SJSA1 (cell line): ENCODE data around the gene PAK4. TPM values are rescaled to one million over a fixed set of nuclear protein-coding genes. Genes with fewer than 3 reads are reported as not detected.

Source experiments
- DNase-seq, 2 experiments: peaks; one replicate each; pipeline ENCODE4 v3.0.0-alpha.2; 2015 to 2020; ENCODE audit warnings: low spot score in 2 of 2, low read depth in 1 of 2
- H3K27ac ChIP-seq: fragments of 250-450 bp; sonication (Bioruptor Pico); 2 replicates; pipeline ENCODE4 v1.5.1; 2020; ENCODE audit warnings: mild to moderate bottlenecking, moderate library complexity
- H3K27me3 ChIP-seq: fragments of 250-450 bp; sonication (Bioruptor Pico); replicated peaks from 2 replicates; pipeline ENCODE4 v1.5.1; 2020; ENCODE audit warnings: mild to moderate bottlenecking, moderate library complexity
- H3K36me3 ChIP-seq: fragments of 250-450 bp; sonication (Bioruptor Pico); 2 replicates; pipeline ENCODE4 v1.5.1; 2020; ENCODE audit warnings: mild to moderate bottlenecking
- H3K4me1 ChIP-seq: fragments of 250-450 bp; sonication (Bioruptor Pico); replicated peaks from 2 replicates; pipeline ENCODE4 v1.6.1; 2021; ENCODE audit warnings: mild to moderate bottlenecking
- H3K4me3 ChIP-seq: fragments of 250-450 bp; sonication (Bioruptor Pico); 2 replicates; pipeline ENCODE4 v1.5.1; 2020; ENCODE audit warnings: mild to moderate bottlenecking
- H3K9me3 ChIP-seq: fragments of 250-450 bp; sonication (Bioruptor Pico); replicated peaks from 2 replicates; pipeline ENCODE4 v1.5.1; 2020; ENCODE audit warnings: mild to moderate bottlenecking
- total RNA-seq: library from RNA; depleted of rRNA; stranded (reverse); fragments of >200 nt; shearing (Covaris generic); gene quantifications from 2 replicates; pipeline ENCODE4 v1.2.3, GENCODE V29; 2014

The PAK4 gene
- total RNA-seq, 1 experiment from 2014 or later = 7.2 TPM

DNA sequence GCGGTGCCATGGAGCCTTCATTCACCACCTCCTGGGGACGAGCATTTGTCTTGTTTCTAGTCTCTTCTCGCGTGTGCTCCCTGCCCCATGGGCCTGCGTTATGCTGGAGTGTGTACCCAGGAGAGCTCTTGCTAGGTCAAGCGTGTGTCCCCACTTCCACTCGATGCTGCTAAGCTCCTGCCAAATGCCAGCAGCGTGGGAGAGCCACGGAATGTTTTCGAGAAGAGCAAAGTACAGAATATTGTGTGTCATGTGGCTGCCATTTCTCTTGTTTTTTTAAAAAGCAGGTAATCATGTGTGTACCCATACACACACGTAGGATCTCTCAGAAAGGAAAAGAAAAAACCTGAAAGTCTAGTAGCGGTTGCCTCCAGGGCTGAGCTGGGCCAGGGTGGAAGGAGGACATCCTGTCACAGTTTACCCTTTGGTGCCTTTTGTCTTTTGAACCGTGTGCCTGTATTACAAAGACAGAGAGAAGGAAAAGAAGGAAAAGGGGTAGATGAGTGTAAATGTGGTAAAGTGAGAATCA, 28.6 kb downstream of the PAK4 start:
- Histone ChIP-seq H3K9me3 (no peaks in the 10 kb centered on the region), H3K4me3 (no peak overlapping the region), H3K27me3 (no peaks in the 10 kb centered on the region), H3K36me3 (peaks cover 10% of the 10 kb centered on the region), H3K4me1 (peaks cover 7% of the 10 kb centered on the region), H3K27ac (no peak overlapping the region)
- DNase-seq = no peak

DNA sequence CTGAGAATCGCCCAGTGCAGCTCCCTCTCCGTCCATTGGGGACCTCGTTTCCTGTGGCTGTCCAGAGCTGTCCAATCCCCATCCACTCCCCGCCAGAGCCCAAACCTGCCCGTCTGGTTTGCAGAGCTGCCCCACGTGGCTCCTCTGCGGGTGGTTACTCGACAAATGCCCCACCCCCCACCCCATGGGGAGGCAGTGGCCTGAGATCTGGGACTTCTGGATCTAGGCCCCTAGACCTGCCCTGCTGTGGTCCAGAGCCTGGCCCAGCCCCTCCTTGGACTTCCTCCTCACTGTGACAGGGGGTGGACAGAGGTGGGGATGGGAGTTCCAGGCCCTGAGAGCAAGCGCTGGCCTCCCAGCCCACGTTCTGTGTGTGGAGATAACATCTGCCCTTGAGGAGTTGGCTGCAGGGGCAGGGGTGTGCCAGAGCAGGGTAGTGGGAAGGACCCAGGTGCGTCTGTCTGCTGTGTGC, 29.1 kb downstream of the PAK4 start:
- Histone ChIP-seq H3K27me3 (no peaks in the 10 kb centered on the region), H3K36me3 (peaks cover 8% of the 10 kb centered on the region; the same call in 1 of the 2 replicates), H3K4me3 (no peak overlapping the region), H3K9me3 (no peaks in the 10 kb centered on the region), H3K4me1 (peaks cover 7% of the 10 kb centered on the region), H3K27ac (no peak overlapping the region)
- no peak for DNase-seq

DNA sequence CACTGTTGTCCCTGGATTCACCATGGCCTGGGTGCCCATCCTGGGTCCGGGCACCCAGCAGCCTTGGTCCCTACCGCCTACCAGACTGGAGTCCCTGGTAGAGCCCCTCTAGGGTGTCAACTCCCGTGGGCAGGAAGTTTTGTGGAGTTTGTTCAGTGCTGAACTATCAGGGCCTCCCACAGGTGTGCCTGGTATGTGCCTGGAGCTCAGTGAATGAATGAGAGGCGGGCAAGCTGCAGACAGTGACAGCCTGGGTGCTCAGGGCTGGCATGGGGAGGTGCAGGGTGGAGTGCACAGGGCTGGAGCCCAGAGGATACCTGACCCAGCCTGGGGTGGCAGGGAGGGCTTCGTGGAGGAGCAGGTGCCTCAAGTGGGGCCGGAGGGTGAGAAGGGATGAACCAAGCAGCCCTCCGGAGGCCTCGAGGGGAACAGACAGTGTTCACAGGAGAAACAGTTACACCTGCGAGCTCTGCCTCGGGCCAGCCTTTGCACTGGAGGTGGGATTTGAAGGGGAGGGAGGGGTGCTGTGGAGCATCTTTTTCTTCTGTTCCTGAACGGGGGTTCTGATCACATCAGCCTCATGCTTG, 29.6 kb downstream of the PAK4 start:
- peaks cover 8% of the 10 kb centered on the region; the same call in 1 of the 2 replicates for H3K36me3 ChIP-seq
- H3K9me3 ChIP-seq = no peaks in the 10 kb centered on the region
- no peak overlapping the region for H3K27ac ChIP-seq
- H3K4me1 ChIP-seq = peaks cover 7% of the 10 kb centered on the region
- no peak overlapping the region for H3K4me3 ChIP-seq
- DNase-seq = no peak
- no peaks in the 10 kb centered on the region for H3K27me3 ChIP-seq

DNA sequence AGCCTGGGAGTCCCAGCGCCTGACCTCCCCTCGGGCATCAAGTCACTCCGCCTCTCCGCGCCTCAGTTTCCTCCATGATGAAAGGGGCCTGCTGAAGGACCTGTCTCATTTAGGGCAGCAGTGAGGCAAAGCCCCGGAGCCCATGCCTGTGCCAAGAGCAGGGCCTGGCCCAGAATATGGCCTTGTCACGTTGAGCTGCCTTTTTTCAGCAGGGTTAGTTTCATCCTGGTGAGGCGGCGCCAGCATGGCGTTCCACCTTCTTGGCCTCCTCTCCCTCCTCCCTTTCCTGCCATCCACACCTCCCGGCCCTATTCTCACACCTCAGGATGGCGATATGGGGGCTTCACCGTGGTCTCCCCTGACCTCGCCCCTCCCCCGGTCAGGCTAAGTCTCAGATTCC, 30.2 kb downstream of the PAK4 start:
- no peak overlapping the region for H3K4me3 ChIP-seq
- no peaks in the 10 kb centered on the region for H3K27me3 ChIP-seq
- peaks cover 7% of the 10 kb centered on the region for H3K4me1 ChIP-seq
- no peak overlapping the region for H3K27ac ChIP-seq
- peaks cover 8% of the 10 kb centered on the region; the same call in 1 of the 2 replicates for H3K36me3 ChIP-seq
- DNase-seq = no peak
- no peaks in the 10 kb centered on the region for H3K9me3 ChIP-seq

DNA sequence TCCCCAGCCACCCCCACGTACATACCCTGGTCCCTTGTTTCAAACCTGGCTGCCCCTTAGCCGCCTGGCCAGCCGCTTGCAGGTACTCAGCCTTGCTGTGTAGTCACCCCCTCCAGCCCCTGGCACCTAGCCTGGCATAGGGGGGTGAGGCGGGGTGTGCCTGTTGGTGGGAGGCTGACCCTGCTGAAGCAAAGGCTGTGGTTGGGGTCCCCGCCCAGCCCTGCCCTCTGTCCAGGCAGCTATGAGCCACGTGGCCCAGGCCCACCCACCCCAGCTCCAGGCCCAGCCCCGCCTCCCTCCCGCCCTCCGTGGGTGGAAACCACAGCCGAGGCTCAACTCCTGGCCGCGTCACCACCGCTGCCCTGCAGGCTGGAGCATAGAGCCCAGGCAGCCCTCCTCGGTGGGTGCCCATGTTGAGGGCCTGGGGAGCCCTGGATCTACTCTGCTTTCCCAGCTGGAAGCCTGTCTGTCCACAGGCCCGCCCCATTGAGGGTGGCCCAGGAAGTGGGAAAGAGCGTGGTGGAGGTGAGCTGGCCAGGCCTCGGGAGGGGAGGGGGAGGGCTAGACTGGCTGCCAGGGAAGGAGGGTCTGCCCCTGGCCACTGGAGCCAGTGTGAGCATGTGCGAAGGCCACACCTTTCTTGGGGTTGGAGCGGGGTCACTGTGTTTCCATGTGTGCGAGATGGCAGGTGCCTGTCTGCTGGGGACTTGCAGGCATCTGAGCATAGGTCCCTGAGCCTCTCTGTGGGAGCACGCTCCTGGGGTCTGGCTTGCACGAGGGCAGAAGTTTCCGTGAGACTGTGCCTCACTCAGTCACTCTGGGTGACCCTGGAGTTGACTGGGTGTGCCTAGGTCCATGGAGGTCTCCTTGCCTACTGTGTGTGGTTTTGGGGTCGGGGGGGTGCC, 31.0 kb downstream of the PAK4 start:
- Histone ChIP-seq H3K4me3 (no peak overlapping the region), H3K27me3 (no peaks in the 10 kb centered on the region), H3K36me3 (peaks cover 8% of the 10 kb centered on the region; the same call in 1 of the 2 replicates), H3K27ac (no peak overlapping the region), H3K9me3 (no peaks in the 10 kb centered on the region), H3K4me1 (peaks cover 7% of the 10 kb centered on the region)
- DNase-seq = no peak

DNA sequence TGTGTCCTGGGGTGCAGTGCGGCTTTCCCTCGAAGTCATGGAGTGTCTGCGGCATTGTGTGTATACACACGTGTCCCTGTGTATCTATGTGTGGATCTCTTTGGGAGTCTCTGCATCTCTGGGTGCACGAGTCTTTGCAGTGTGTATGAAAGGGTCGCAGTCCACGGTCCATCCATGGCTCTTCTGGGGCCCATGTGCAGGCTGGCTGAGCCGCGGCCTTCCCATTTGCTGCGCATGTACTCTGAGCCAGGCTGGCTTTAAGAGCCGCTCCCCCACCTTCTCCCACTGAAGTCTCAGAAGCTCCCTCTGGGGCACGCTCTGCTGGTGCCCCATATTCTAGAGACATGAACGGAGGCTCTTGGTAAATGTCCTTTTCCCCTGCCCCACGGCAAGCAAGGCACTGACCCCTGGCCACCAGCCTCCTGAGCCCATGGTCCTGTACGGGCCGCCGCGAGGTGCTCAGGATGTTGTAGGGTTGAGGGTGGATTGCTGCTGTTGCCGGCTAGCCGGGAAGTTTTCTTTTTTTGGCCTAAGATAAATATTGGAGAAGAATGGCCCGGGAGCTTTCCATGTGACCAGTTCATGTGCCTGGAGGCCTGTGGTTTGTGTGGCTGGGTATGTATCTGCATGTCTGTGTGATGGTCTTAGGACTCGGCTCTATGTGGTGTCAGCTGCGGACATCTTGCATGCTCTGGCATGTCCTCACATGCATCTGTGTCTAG, 31.9 kb downstream of the PAK4 start:
- peaks cover 7% of the 10 kb centered on the region for H3K4me1 ChIP-seq
- DNase-seq = no peak
- no peak overlapping the region for H3K27ac ChIP-seq

DNA sequence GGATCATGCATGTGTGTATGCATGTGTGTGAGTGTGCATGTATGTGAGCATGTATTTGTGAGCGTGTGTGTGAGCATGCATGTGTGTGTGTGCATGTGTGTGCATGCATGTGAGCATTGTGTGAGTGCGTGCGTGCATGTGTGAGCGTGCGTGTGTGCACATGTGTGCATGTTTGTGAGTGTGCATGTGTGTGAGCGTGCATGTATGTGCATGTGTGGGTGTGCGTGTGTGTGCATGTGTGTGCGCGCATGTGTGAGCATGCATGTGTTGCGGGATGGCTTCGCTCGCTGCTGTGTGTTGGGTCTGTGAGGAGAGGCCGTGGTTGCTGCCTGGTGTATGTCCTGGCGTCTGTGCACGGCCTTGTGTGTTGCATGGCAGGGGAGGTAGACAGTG, 32.4 kb downstream of the PAK4 start:
- peaks cover 8% of the 10 kb centered on the region; the same call in 1 of the 2 replicates for H3K36me3 ChIP-seq
- no peak overlapping the region for H3K27ac ChIP-seq
- peaks cover 7% of the 10 kb centered on the region for H3K4me1 ChIP-seq
- H3K27me3 ChIP-seq = no peaks in the 10 kb centered on the region
- H3K4me3 ChIP-seq = no peak overlapping the region
- H3K9me3 ChIP-seq = no peaks in the 10 kb centered on the region
- no peak for DNase-seq

More for the DNA sequence above, 31.9 kb downstream of the PAK4 start:
- H3K4me3 ChIP-seq = no peak overlapping the region
- peaks cover 8% of the 10 kb centered on the region; the same call in 1 of the 2 replicates for H3K36me3 ChIP-seq
- no peaks in the 10 kb centered on the region for H3K9me3 ChIP-seq
- no peaks in the 10 kb centered on the region for H3K27me3 ChIP-seq

DNA sequence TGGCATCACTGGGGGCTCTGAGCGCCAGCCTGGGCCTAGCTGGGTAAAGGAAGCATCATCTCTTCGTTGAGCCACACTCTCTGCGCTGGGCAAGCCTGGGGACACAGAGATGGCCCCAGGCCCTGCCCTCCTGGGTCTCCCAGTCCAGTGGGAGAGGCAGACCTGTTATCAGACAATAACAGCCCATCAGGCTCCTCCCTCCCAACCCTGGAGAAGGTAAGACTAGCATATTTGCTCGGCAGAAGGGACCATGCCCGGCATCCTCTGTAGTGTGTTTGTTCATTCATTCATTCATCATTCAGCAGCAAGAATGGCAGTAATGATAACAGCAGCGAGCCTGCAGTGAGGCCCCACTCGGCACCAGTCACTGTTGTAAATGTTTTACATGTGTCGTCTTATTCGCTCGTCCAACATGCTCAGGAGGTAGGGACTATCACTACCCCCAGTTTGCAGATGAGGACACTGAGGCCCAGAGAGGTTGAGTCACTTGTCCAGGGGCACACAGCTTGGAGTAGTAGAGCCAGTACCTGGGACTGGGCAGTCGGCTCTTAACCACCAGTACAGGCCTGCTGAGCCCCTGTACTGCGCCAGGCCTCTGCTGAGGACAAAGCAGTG, 33.2 kb downstream of the PAK4 start:
- no peak overlapping the region for H3K27ac ChIP-seq
- no peak for DNase-seq
- H3K4me1 ChIP-seq = peaks cover 7% of the 10 kb centered on the region

DNA sequence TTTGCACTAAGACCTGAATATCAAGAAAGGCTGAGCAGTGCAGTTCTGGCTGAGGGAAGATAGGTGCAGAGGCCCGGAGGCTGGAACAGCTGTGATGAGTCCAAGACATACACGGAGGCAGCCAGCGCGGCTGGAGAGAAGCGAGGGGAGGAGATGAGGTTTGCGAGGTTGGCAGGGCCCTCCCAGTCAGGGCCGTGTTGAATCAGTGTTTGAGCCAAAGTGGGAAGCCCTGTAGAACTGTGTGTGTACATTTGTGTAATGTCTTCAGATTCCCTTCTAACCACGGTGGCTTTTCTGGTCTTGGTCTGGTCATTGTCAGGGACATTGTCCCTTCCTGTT, 34.9 kb downstream of the PAK4 start:
- no peaks in the 10 kb centered on the region for H3K27me3 ChIP-seq
- H3K9me3 ChIP-seq = no peaks in the 10 kb centered on the region
- DNase-seq = no peak
- no peak overlapping the region for H3K27ac ChIP-seq
- H3K36me3 ChIP-seq = 0 out of 2 replicates have a peak, but pooled peaks cover 5% of the 10 kb centered on the region
- H3K4me3 ChIP-seq = no peak overlapping the region
- H3K4me1 ChIP-seq = peaks cover 7% of the 10 kb centered on the region

More for the DNA sequence above, 33.2 kb downstream of the PAK4 start:
- H3K27me3 ChIP-seq = no peaks in the 10 kb centered on the region
- peaks cover 8% of the 10 kb centered on the region; the same call in 1 of the 2 replicates for H3K36me3 ChIP-seq
- no peak overlapping the region for H3K4me3 ChIP-seq
- H3K9me3 ChIP-seq = no peaks in the 10 kb centered on the region

DNA sequence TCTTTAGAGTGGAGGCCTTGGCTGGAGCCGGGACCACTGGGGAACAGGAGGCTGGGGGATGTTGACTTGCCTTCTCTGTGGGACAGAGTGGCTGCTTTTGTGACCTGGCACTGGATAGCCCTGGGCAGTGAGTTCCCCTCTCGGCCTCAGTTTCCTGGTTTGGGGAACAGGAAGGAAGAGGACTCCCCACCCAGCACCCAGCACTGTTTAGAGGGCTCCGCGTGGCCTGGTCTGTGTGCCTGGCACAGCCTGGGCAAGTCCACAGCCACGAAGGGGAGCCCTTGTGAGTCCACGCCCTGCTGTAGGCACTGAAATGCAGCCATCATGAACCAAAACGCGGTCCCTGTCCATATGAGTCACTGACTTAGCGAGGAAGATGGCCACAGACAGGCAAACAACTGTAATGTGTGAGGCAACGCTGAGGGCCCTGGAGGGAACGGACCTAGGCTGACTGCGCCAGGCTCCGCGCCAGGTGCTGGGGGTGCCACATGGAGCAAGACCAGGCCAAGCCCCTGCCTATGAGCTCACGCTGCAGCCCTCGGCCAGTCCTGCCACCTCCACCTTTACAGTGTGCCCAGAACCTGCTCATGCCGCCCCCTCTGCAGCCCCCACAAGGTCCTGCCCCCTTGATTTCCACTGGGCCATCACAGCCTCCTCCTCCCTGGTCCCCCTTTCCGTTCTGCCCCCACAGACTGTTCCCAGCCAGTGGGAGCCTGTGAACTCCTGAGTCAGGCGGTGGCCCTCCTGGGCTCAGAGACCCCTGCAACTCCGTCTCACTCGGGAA, 35.5 kb downstream of the PAK4 start:
- H3K4me3 ChIP-seq = no peak overlapping the region
- peaks cover 7% of the 10 kb centered on the region for H3K4me1 ChIP-seq
- H3K9me3 ChIP-seq = no peaks in the 10 kb centered on the region
- no peak for DNase-seq
- 0 out of 2 replicates have a peak, but pooled peaks cover 3% of the 10 kb centered on the region for H3K36me3 ChIP-seq
- no peaks in the 10 kb centered on the region for H3K27me3 ChIP-seq
- no peak overlapping the region for H3K27ac ChIP-seq

DNA sequence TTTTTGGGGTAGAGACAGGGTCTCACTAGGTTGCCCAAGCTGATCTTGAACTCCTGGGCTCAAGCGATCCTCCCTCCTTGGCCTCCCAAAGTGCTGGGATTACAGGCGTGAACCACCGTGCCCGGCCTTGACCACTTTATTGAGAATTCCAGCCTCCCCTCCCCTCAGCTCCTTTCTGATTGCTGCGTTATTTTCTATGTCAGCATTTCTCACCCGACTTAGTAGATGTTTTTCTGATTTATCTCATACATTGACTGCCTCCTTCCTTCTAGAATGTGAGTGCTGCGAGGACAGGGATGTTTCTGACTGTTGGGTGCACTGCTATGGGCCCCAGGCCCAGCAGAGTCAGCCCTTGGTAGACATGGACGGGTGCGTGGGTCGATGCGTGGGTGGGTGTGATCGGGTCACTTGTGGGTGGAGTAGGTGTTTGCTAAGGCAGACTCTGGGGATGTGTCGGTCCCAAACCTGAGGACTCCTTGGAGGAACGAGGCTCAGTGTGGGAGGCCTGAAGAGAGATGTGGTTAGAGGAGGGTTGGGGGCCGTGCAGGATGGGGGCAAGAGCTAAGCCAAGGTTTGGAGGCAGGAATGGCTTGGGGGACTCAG, 37.0 kb downstream of the PAK4 start:
- no peak for DNase-seq
- no peak overlapping the region for H3K4me3 ChIP-seq
- H3K36me3 ChIP-seq = 0 out of 2 replicates have a peak, but pooled peaks cover 3% of the 10 kb centered on the region
- H3K27me3 ChIP-seq = no peaks in the 10 kb centered on the region
- no peaks in the 10 kb centered on the region for H3K9me3 ChIP-seq
- H3K27ac ChIP-seq = no peak overlapping the region
- peaks cover 4% of the 10 kb centered on the region for H3K4me1 ChIP-seq

DNA sequence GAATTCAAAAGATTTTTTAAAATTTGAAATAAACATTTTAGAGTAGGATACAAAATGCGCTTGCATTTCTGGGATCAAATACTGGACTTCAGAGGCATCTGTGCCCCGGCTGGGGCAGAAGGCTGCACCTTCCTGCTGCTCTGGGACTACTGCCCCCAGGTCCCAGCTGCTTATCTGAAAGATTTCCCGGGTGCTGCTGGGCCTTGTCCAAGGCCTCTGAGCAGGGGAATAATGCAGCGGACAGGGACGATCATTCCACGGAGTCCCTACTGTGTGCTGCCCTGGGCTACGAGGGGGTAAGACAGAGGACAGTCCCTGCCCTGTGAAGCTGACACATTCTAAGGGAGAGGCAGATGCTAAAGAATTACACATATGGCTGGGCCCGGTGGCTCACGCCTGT, 38.0 kb downstream of the PAK4 start:
- no peaks in the 10 kb centered on the region for H3K4me1 ChIP-seq

More for the DNA sequence above, 38.0 kb downstream of the PAK4 start:
- no peaks in the 10 kb centered on the region for H3K27me3 ChIP-seq
- no peaks in the 10 kb centered on the region for H3K9me3 ChIP-seq
- 0 out of 2 replicates have a peak, but pooled peaks cover 3% of the 10 kb centered on the region for H3K36me3 ChIP-seq
- no peak overlapping the region for H3K27ac ChIP-seq
- DNase-seq = no peak
- no peak overlapping the region for H3K4me3 ChIP-seq
